HCT116 (cell line): ENCODE data around the gene ZNF835. TPM values are rescaled to one million over a fixed set of nuclear protein-coding genes. Genes with fewer than 3 reads are reported as not detected.

ENCODE experiments used
- ATAC-seq: fragments of 200-7000 bp; cut with Tn5 transposase; 2 replicates; pipeline ENCODE4 v1.9.1; 2020; ENCODE audit warnings: mild to moderate bottlenecking, moderate library complexity
- BruUV-seq: library from RNA; stranded (reverse); fragments of 400-500 nt; replicated peaks from 2 replicates; lab custom pipeline; 2021; lab: Mats Ljungman, UMichigan
- CTCF ChIA-PET: fragments of 300-600 bp; sonication (Branson Sonifier 250); formaldehyde crosslinking; loops from one replicate; lab custom pipeline; 2021; ENCODE audit warnings: antibody characterized with exemption; lab: Charles Lee
- POLR2A ChIA-PET: fragments of 300-600, 350-600 bp; sonication (Branson Sonifier 250); formaldehyde crosslinking; loops from one replicate; lab custom pipeline; 2021; ENCODE audit warnings: antibody characterized with exemption; lab: Charles Lee
- RAD21 ChIA-PET, 2 experiments: fragments of 300-600 bp; sonication (Branson Sonifier 250); formaldehyde crosslinking; loops; one replicate each; lab custom pipeline; 2023; ENCODE audit warnings: low total read pairs in 2 of 2; ENCODE audit not compliant: uncharacterized antibody in 2 of 2, unreplicated experiment in 2 of 2, low non-redundant PET in 1 of 2; lab: Charles Lee
- DNase-seq: peaks from one replicate; pipeline ENCODE4 v3.0.0-alpha.2; 2010; ENCODE audit warnings: low read depth, low spot score
- H2AFZ ChIP-seq: fragments of 200-600 bp; shearing (Covaris generic), sonication (generic); 2 replicates; pipeline ENCODE4 v1.6.1; 2017; ENCODE audit warnings: low read depth, mixed run types, mixed read lengths, antibody characterized with exemption, low read length; ENCODE audit not compliant: poor library complexity, severe bottlenecking
- H3K27ac ChIP-seq: 2 replicates; pipeline ENCODE4 v1.5.1; 2012; ENCODE audit warnings: low read depth, low read length
- H3K27me3 ChIP-seq: fragments of 200-600 bp; sonication (generic); 2 replicates; pipeline ENCODE4 v1.6.1; 2016; ENCODE audit warnings: mixed run types, low read length, mixed read lengths; ENCODE audit not compliant: insufficient read depth
- H3K36me3 ChIP-seq, 2 experiments: fragments of 200-500 bp in 1 of 2; fragments of 200-600 bp in 1 of 2; sonication (Bioruptor generic) in 1 of 2; sonication (generic) in 1 of 2; 2 replicates each; pipeline versions ENCODE4 v1.5.1 to v1.6.1; 2014 to 2016; ENCODE audit warnings: low read length in 2 of 2, inconsistent platforms in 1 of 2, mixed read lengths in 1 of 2, mixed run types in 1 of 2; ENCODE audit not compliant: insufficient read depth in 2 of 2, control insufficient read depth in 1 of 2
- H3K4me1 ChIP-seq, 2 experiments: fragments of 200-600 bp in 1 of 2; sonication (generic) in 1 of 2; 2 replicates each; pipeline versions ENCODE4 v1.5.1 to v1.6.1; 2012 to 2017; ENCODE audit warnings: low read length in 2 of 2, inconsistent platforms in 1 of 2, mild to moderate bottlenecking in 1 of 2, mixed read lengths in 1 of 2, mixed run types in 1 of 2, moderate library complexity in 1 of 2; ENCODE audit not compliant: insufficient read depth in 2 of 2, control insufficient read depth in 1 of 2
- H3K4me2 ChIP-seq: fragments of 200-600 bp; sonication (generic); 2 replicates; pipeline ENCODE4 v1.6.1; 2017; ENCODE audit warnings: mixed run types, low read length, mixed read lengths
- H3K4me3 ChIP-seq, 2 experiments: fragments of 200-600 bp in 1 of 2; sonication (generic) in 1 of 2; replicated peaks in 1 of 2; 2 replicates each; pipeline ENCODE4 v1.5.1; 2011 to 2016; ENCODE audit warnings: low read length in 2 of 2, control low read depth in 1 of 2, low read depth in 1 of 2, mild to moderate bottlenecking in 1 of 2, mixed read lengths in 1 of 2, mixed run types in 1 of 2
- H3K79me2 ChIP-seq: fragments of 200-600 bp; sonication (generic); 2 replicates; pipeline ENCODE4 v1.6.1; 2017; ENCODE audit warnings: mild to moderate bottlenecking, mixed run types, low read length, moderate library complexity, mixed read lengths; ENCODE audit not compliant: insufficient read depth
- H3K9ac ChIP-seq: fragments of 200-600 bp; sonication (generic); 2 replicates; pipeline ENCODE4 v1.6.1; 2016; ENCODE audit warnings: low read length, mixed read lengths
- H3K9me2 ChIP-seq: fragments of 200-600 bp; sonication (generic), shearing (Covaris generic); 2 replicates; pipeline ENCODE4 v1.6.1; 2017; ENCODE audit warnings: mixed run types, mild to moderate bottlenecking, moderate library complexity; ENCODE audit not compliant: insufficient read depth
- H3K9me3 ChIP-seq, 2 experiments: fragments of 200-500 bp in 1 of 2; fragments of 200-600 bp in 1 of 2; sonication (Bioruptor generic) in 1 of 2; sonication (generic) in 1 of 2; 2 replicates each; pipeline ENCODE4 v1.6.1; 2014 to 2017; ENCODE audit warnings: low read length in 2 of 2, mixed read lengths in 2 of 2, inconsistent platforms in 1 of 2, low read depth in 1 of 2, mild to moderate bottlenecking in 1 of 2, mixed run types in 1 of 2, moderate library complexity in 1 of 2; ENCODE audit not compliant: control insufficient read depth in 1 of 2, insufficient read depth in 1 of 2
- H4K20me1 ChIP-seq: fragments of 200-600 bp; sonication (generic), shearing (Covaris generic); 2 replicates; pipeline ENCODE4 v1.6.1; 2017; ENCODE audit warnings: mixed run types, mild to moderate bottlenecking, moderate library complexity; ENCODE audit not compliant: insufficient read depth
- ATF3 ChIP-seq: IDR thresholded peaks from 2 replicates; pipeline ENCODE4 v1.6.1; 2012
- CEBPB ChIP-seq: IDR thresholded peaks from 2 replicates; pipeline ENCODE4 v1.6.1; 2012; ENCODE audit warnings: low read depth
- CTCF ChIP-seq, 3 experiments: fragments of 200-600 bp in 1 of 3; sonication (generic) in 1 of 3; IDR thresholded peaks in 2 of 3; conservative IDR thresholded peaks in 1 of 3; 2 replicates each; pipeline ENCODE4 v1.5.1; 2012 to 2017; ENCODE audit warnings: low read depth in 2 of 3, low read length in 2 of 3, antibody characterized with exemption in 1 of 3, borderline replicate concordance in 1 of 3, control low read depth in 1 of 3, mild to moderate bottlenecking in 1 of 3, mixed read lengths in 1 of 3, mixed run types in 1 of 3, moderate library complexity in 1 of 3; ENCODE audit not compliant: insufficient read depth in 1 of 3
- EGR1 ChIP-seq: IDR thresholded peaks from 2 replicates; pipeline ENCODE4 v1.6.1; 2012; ENCODE audit warnings: low read depth
- EZH2 ChIP-seq: fragments of 200-600 bp; sonication (generic); IDR thresholded peaks from 2 replicates; pipeline ENCODE4 v1.6.1; 2017; ENCODE audit warnings: antibody characterized with exemption, mixed run types
- EZH2phosphoT487 ChIP-seq: fragments of 200-600 bp; IDR thresholded peaks from 2 replicates; pipeline ENCODE4 v1.6.1; 2018; ENCODE audit warnings: antibody characterized with exemption, borderline replicate concordance
- JUND ChIP-seq: IDR thresholded peaks from 2 replicates; pipeline ENCODE4 v1.6.1; 2012
- MAX ChIP-seq: IDR thresholded peaks from 2 replicates; pipeline ENCODE4 v1.6.1; 2012
- POLR2A ChIP-seq: IDR thresholded peaks from 2 replicates; pipeline ENCODE4 v1.7.0; 2011; ENCODE audit warnings: borderline replicate concordance; ENCODE audit not compliant: insufficient read depth, insufficient read length; ENCODE audit errors: extremely low read depth
- POLR2AphosphoS5 ChIP-seq: IDR thresholded peaks from 2 replicates; pipeline ENCODE4 v1.6.1; 2011; ENCODE audit warnings: mild to moderate bottlenecking, low read depth, low read length, moderate library complexity
- RAD21 ChIP-seq: IDR thresholded peaks from 2 replicates; pipeline ENCODE4 v1.6.1; 2012; ENCODE audit warnings: low read depth, mild to moderate bottlenecking
- REST ChIP-seq: IDR thresholded peaks from 2 replicates; pipeline ENCODE4 v1.6.1; 2012; ENCODE audit warnings: low read depth
- SIN3A ChIP-seq: IDR thresholded peaks from 2 replicates; pipeline ENCODE4 v1.6.1; 2012; ENCODE audit warnings: low read depth
- SP1 ChIP-seq: IDR thresholded peaks from 2 replicates; pipeline ENCODE4 v1.6.1; 2012; ENCODE audit warnings: low read depth
- SRF ChIP-seq: IDR thresholded peaks from 2 replicates; pipeline ENCODE4 v1.6.1; 2012; ENCODE audit warnings: low read depth
- TCF7L2 ChIP-seq: IDR thresholded peaks from 2 replicates; pipeline ENCODE4 v1.7.0; 2011; ENCODE audit warnings: borderline replicate concordance, inconsistent platforms; ENCODE audit not compliant: insufficient read depth, insufficient read length; ENCODE audit errors: extremely low read depth
- YY1 ChIP-seq: IDR thresholded peaks from 2 replicates; pipeline ENCODE4 v1.6.1; 2011; ENCODE audit warnings: low read length, low read depth, moderate library complexity, mild to moderate bottlenecking; ENCODE audit not compliant: insufficient replicate concordance; ENCODE audit errors: extremely low read depth
- ZBTB33 ChIP-seq: IDR thresholded peaks from 2 replicates; pipeline ENCODE4 v1.6.1; 2011; ENCODE audit warnings: mild to moderate bottlenecking, low read length, moderate library complexity; ENCODE audit not compliant: insufficient replicate concordance; ENCODE audit errors: extremely low read depth
- ZNF274 ChIP-seq: fragments of 200-500 bp; sonication (Bioruptor generic); IDR thresholded peaks from 2 replicates; pipeline ENCODE4 v1.6.1; 2014; ENCODE audit warnings: mild to moderate bottlenecking, low read depth, low read length, inconsistent platforms
- intact Hi-C: fragments of 100-400 bp; cut with micrococcal nuclease; formaldehyde crosslinking; loops from 2 replicates; pipeline ENCODE4 v1.10.0; 2022
- total RNA-seq: library from RNA; stranded (reverse); gene quantifications from one replicate; pipeline ENCODE4 v1.2.1, GENCODE V29; 2021; ENCODE audit not compliant: unreplicated experiment

ZNF835 gene
- total RNA-seq, 1 experiment from 2014 or later = not detected

- POLR2A ChIA-PET = no interaction called here
- RAD21 ChIA-PET = no interaction called here
- CTCF ChIA-PET = no interaction called here
These were observed 10.3 kb downstream of the ZNF835 start for GRCh38 chr19:56661248-56661647.

More at GRCh38 chr19:56661248-56661647, 10.3 kb downstream of the ZNF835 start:
- intact Hi-C loops = no loop called here
- no peak overlapping the region for H3K4me3 ChIP-seq
- H3K79me2 ChIP-seq = no peaks in the 10 kb centered on the region
- no peaks in the 10 kb centered on the region for H3K36me3 ChIP-seq
- BruUV-seq = no TSS peak
- no peak for TF ChIP-seq POLR2AphosphoS5
- TF ChIP-seq SIN3A = no peak
- TF ChIP-seq EGR1 = no peak
- no peak for TF ChIP-seq SP1
- no peak for TF ChIP-seq CTCF (IDR thresholded peaks at IDR 0.05 in 2 of 3, conservative IDR thresholded peaks at IDR 0.05 in 1 of 3; ENCODE audit: borderline replicate concordance in 1 of 3, insufficient read depth in 1 of 3, low read depth in 2 of 3, low read length in 2 of 3)
- TF ChIP-seq ZBTB33 = no peak
- TF ChIP-seq MAX = no peak
- no peak for TF ChIP-seq POLR2A
- TF ChIP-seq ATF3 = no peak
- TF ChIP-seq ZNF274 = no peak
- TF ChIP-seq TCF7L2 = no peak
- TF ChIP-seq EZH2phosphoT487 = no peak
- no peak for TF ChIP-seq YY1
- no peak for TF ChIP-seq EZH2
- TF ChIP-seq REST = no peak
- no peak for TF ChIP-seq CEBPB
- TF ChIP-seq SRF = no peak
- TF ChIP-seq RAD21 = no peak
- TF ChIP-seq JUND = no peak
- peaks cover 8 to 14% of the 10 kb centered on the region in 2 experiments; a peak in 2 of 4 replicates for H3K9me3 ChIP-seq
- ATAC-seq (no peak), DNase-seq (no peak)
- no peaks in the 10 kb centered on the region for H4K20me1 ChIP-seq
- no peaks in the 10 kb centered on the region for H3K27me3 ChIP-seq
- H3K9me2 ChIP-seq = no peaks in the 10 kb centered on the region
- no peaks in the 10 kb centered on the region for H3K4me1 ChIP-seq
- H3K27ac ChIP-seq = no peak overlapping the region
- no peak overlapping the region for H3K9ac ChIP-seq
- no peak overlapping the region for H2AFZ ChIP-seq
- H3K4me2 ChIP-seq = no peak overlapping the region
